Stimulated activated CD4-positive, alpha-beta T cell treated with anti-CD3 and anti-CD28 coated beads, Interleukin-1b, Interleukin-23, amount 100 ng/mL, for 48 hours (primary cell): ENCODE results near the gene RBM17.
"Not testable (repeated sequence)": the region's sequence is repeated elsewhere in the genome, so short reads cannot be mapped to it uniquely, and the experiment has no call there.

ENCODE experiments used
- DNase-seq: peaks from one replicate; pipeline ENCODE4 v3.0.0-alpha.2; 2020

Gene RBM17

GRCh38 chr10:6058682-6059475 lies 30.0 kb upstream of the RBM17 start:
- no peak for DNase-seq

GRCh38 chr10:6059506-6059905 lies 29.3 kb upstream of the RBM17 start:
- no peak for DNase-seq

GRCh38 chr10:6061056-6061455 lies 27.8 kb upstream of the RBM17 start:
- no peak for DNase-seq

- DNase-seq, result peak; percentile 83
These were observed 26.6 kb upstream of the RBM17 start, which contains the start of gene IL2RA for GRCh38 chr10:6062101-6062771. Gene IL2RA (minus strand): TSS chr10:6062367. CDS start chr10:6062151, 216 bp downstream.

GRCh38 chr10:6064119-6064518 lies 24.7 kb upstream of the RBM17 start:
- no peak for DNase-seq

GRCh38 chr10:6064726-6065125 lies 24.1 kb upstream of the RBM17 start:
- not testable (repeated sequence) for DNase-seq

GRCh38 chr10:6065406-6065805 lies 23.4 kb upstream of the RBM17 start:
- no peak for DNase-seq

GRCh38 chr10:6065835-6066234 lies 23.0 kb upstream of the RBM17 start:
- DNase-seq, result no peak

- DNase-seq, result no peak
These were observed 21.4 kb upstream of the RBM17 start for GRCh38 chr10:6067457-6067856.

- DNase-seq, result no peak
These were observed 20.8 kb upstream of the RBM17 start for GRCh38 chr10:6068006-6068405.

- no peak for DNase-seq
These were observed 20.4 kb upstream of the RBM17 start for GRCh38 chr10:6068422-6068821.

- no peak for DNase-seq
These were observed 19.5 kb upstream of the RBM17 start for GRCh38 chr10:6069081-6069931.

GRCh38 chr10:6070660-6071059 lies 18.2 kb upstream of the RBM17 start:
- peak; percentile 90 for DNase-seq

GRCh38 chr10:6071181-6072175 lies 17.4 kb upstream of the RBM17 start:
- no peak for DNase-seq

GRCh38 chr10:6072215-6072934 lies 16.5 kb upstream of the RBM17 start:
- peak; percentile 52 for DNase-seq

- peak; percentile 45 for DNase-seq
These were observed 14.1 kb upstream of the RBM17 start for GRCh38 chr10:6074489-6075301.

GRCh38 chr10:6077071-6077675 lies 11.7 kb upstream of the RBM17 start:
- no peak for DNase-seq

- DNase-seq, result no peak
These were observed 9.8 kb upstream of the RBM17 start for GRCh38 chr10:6079044-6079443.

GRCh38 chr10:6080417-6080973 lies 8.3 kb upstream of the RBM17 start:
- no peak for DNase-seq
